DMS53 treated with DMSO at 0.1 percent for 48 hours (cell line): ENCODE data around the gene SMIM22.
A peak's percentile ranks its signal among the peaks of the same experiment; 100 is the strongest.
"Not testable (repeated sequence)": the region's sequence is repeated elsewhere in the genome, so short reads cannot be mapped to it uniquely, and the experiment has no call there.

Experiments
- DNase-seq: peaks from one replicate; lab custom pipeline; 2025; ENCODE audit not compliant: unreplicated experiment; lab: John Stamatoyannopoulos, UW

SMIM22 gene

GRCh38 chr16:4768549-4769305 lies 26.4 kb upstream of the SMIM22 start:
- peak; percentile 80 for DNase-seq

GRCh38 chr16:4769306-4769638 lies 25.9 kb upstream of the SMIM22 start:
- DNase-seq: no peak

- no peak for DNase-seq
These were observed 23.5 kb upstream of the SMIM22 start for GRCh38 chr16:4771646-4772045.

GRCh38 chr16:4772351-4772750 lies 22.8 kb upstream of the SMIM22 start:
- no peak for DNase-seq

- no peak for DNase-seq
These were observed 20.2 kb upstream of the SMIM22 start for GRCh38 chr16:4775005-4775404.

GRCh38 chr16:4776141-4776705 lies 18.9 kb upstream of the SMIM22 start:
- DNase-seq: no peak

GRCh38 chr16:4777339-4778049 lies 17.7 kb upstream of the SMIM22 start:
- no peak for DNase-seq

- DNase-seq: no peak
These were observed 17.1 kb upstream of the SMIM22 start for GRCh38 chr16:4778050-4778392.

GRCh38 chr16:4780235-4780634 lies 14.9 kb upstream of the SMIM22 start:
- DNase-seq: no peak

GRCh38 chr16:4783251-4783950 lies 11.8 kb upstream of the SMIM22 start:
- no peak for DNase-seq

- no peak for DNase-seq
These were observed 11.2 kb upstream of the SMIM22 start for GRCh38 chr16:4783951-4784336.

- not testable (repeated sequence) for DNase-seq
These were observed 10.7 kb upstream of the SMIM22 start for GRCh38 chr16:4784444-4784987.

- DNase-seq: no peak
These were observed 9.3 kb upstream of the SMIM22 start for GRCh38 chr16:4785758-4786433.

- no peak for DNase-seq
These were observed 8.1 kb upstream of the SMIM22 start for GRCh38 chr16:4787068-4787467.

GRCh38 chr16:4787627-4788482 lies 7.3 kb upstream of the SMIM22 start, which contains the start of gene SEPTIN12:
TSS of gene SEPTIN12 (minus strand) at chr16:4788345. CDS start at chr16:4787645, 700 bp downstream.
- peak; percentile 8 for DNase-seq

GRCh38 chr16:4788489-4788889 lies 6.7 kb upstream of the SMIM22 start:
- peak; percentile 11 for DNase-seq

GRCh38 chr16:4788910-4789309 lies 6.3 kb upstream of the SMIM22 start:
- no peak for DNase-seq

- DNase-seq: no peak
These were observed 4.9 kb upstream of the SMIM22 start for GRCh38 chr16:4790261-4790660.

GRCh38 chr16:4790871-4791270 lies 4.3 kb upstream of the SMIM22 start:
- DNase-seq: no peak

- DNase-seq: no peak
These were observed 2.1 kb upstream of the SMIM22 start for GRCh38 chr16:4792951-4793513.
